HL-60 (cell line): ENCODE measurements around the gene RALGPS2.

ENCODE experiments used
- CTCF ChIP-seq: IDR thresholded peaks from one replicate; pipeline ENCODE4 v1.5.1; 2011; ENCODE audit warnings: low read length, control low read depth, inconsistent platforms; ENCODE audit not compliant: insufficient read depth
- GABPA ChIP-seq: IDR thresholded peaks from 2 replicates; pipeline ENCODE4 v1.6.1; 2012; ENCODE audit warnings: low read depth
- POLR2AphosphoS5 ChIP-seq: IDR thresholded peaks from 2 replicates; pipeline ENCODE4 v1.6.1; 2012; ENCODE audit warnings: low read depth
- TF ChIP-seq, protein P1 (sequence below): IDR thresholded peaks from 2 replicates; pipeline ENCODE4 v1.6.1; 2012; ENCODE audit warnings: low read depth; ENCODE audit not compliant: insufficient replicate concordance

DNA sequence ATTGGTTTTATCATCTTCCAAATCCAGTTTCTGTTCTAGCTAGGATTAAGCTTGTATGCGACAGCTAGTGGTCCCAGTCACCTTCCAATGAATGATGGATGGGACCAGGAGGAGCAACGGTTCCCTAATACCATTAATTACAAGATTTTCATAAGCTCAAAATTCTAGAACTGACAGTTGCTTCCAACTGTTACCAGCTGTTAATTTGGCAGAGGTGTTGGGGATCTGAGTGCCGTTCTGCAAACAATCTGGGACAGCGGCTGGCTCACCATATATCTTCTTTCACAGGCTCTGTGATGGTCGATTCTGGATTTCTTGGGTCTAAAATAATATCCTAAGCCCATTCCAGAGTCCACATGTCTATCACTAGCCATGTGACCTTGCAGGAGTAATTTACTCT, 34.5 kb upstream of the RALGPS2 start:
- no peak for TF ChIP-seq CTCF
- TF ChIP-seq, protein P1, sequence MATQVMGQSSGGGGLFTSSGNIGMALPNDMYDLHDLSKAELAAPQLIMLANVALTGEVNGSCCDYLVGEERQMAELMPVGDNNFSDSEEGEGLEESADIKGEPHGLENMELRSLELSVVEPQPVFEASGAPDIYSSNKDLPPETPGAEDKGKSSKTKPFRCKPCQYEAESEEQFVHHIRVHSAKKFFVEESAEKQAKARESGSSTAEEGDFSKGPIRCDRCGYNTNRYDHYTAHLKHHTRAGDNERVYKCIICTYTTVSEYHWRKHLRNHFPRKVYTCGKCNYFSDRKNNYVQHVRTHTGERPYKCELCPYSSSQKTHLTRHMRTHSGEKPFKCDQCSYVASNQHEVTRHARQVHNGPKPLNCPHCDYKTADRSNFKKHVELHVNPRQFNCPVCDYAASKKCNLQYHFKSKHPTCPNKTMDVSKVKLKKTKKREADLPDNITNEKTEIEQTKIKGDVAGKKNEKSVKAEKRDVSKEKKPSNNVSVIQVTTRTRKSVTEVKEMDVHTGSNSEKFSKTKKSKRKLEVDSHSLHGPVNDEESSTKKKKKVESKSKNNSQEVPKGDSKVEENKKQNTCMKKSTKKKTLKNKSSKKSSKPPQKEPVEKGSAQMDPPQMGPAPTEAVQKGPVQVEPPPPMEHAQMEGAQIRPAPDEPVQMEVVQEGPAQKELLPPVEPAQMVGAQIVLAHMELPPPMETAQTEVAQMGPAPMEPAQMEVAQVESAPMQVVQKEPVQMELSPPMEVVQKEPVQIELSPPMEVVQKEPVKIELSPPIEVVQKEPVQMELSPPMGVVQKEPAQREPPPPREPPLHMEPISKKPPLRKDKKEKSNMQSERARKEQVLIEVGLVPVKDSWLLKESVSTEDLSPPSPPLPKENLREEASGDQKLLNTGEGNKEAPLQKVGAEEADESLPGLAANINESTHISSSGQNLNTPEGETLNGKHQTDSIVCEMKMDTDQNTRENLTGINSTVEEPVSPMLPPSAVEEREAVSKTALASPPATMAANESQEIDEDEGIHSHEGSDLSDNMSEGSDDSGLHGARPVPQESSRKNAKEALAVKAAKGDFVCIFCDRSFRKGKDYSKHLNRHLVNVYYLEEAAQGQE: no peak
- no peak for TF ChIP-seq POLR2AphosphoS5
- TF ChIP-seq GABPA: no peak
